ENCODE data around the gene MB. TPM values are rescaled to one million over a fixed set of nuclear protein-coding genes. Genes with fewer than 3 reads are reported as not detected.
A peak's percentile ranks its signal among the peaks of the same experiment; 100 is the strongest.
"Not testable (repeated sequence)": the region's sequence is repeated elsewhere in the genome, so short reads cannot be mapped to it uniquely, and the experiment has no call there.

MB gene
- total RNA-seq, 4 donors from 2014 or later = 2.2 to 23.4 (median 9.6) TPM

GRCh38 chr22:35624547-35624946 is 7.4 kb upstream of the MB start:
- WGBS, 2 donors = 90 to 95% methylated on average over 6 of the region's 6 CpGs
- H3K4me3 ChIP-seq (ENCODE audit: low read depth, poor library complexity, severe bottlenecking) = no peak overlapping the region
- DNase-seq (ENCODE audit: low spot score in 2 of 2) = no peak
- TF ChIP-seq POLR2A (IDR thresholded peaks at IDR 0.05) (no peak), CTCF (IDR thresholded peaks at IDR 0.05) (no peak)
- intact Hi-C loops (cut with DNase I; ENCODE audit: low total_unique reads) = no loop called here

GRCh38 chr22:35623885-35624284 is 6.8 kb upstream of the MB start:
- DNase-seq (ENCODE audit: low spot score in 2 of 2); intact Hi-C loops (cut with DNase I; ENCODE audit: low total_unique reads); H3K4me3 ChIP-seq (ENCODE audit: low read depth, poor library complexity, severe bottlenecking): not testable (repeated sequence)
- WGBS, 2 donors = 90 to 95% methylated on average over 5 of the region's 5 CpGs

- no peak for TF ChIP-seq POLR2A (IDR thresholded peaks at IDR 0.05)
- no peak for TF ChIP-seq CTCF (IDR thresholded peaks at IDR 0.05)
- H3K4me3 ChIP-seq (ENCODE audit: low read depth, poor library complexity, severe bottlenecking) = no peak overlapping the region
- 60 to 61% methylated on average over 9 of the region's 9 CpGs for WGBS, 2 donors
- intact Hi-C loops (cut with DNase I; ENCODE audit: low total_unique reads) = no loop called here
- peak; percentile 44 to 90 for DNase-seq (ENCODE audit: low spot score in 2 of 2)
These were observed 5.2 kb upstream of the MB start for GRCh38 chr22:35622191-35622913.

- intact Hi-C loops (cut with DNase I; ENCODE audit: low total_unique reads) = no loop called here
- 73 to 78% methylated on average over 6 of the region's 6 CpGs for WGBS, 2 donors
- H3K4me3 ChIP-seq (ENCODE audit: low read depth, poor library complexity, severe bottlenecking) = no peak overlapping the region
- TF ChIP-seq CTCF (IDR thresholded peaks at IDR 0.05) = no peak
- no peak for DNase-seq (ENCODE audit: low spot score in 2 of 2)
These were observed 4.3 kb upstream of the MB start for GRCh38 chr22:35621451-35621850.

GRCh38 chr22:35620624-35621251 is 3.6 kb upstream of the MB start:
- H3K4me3 ChIP-seq (ENCODE audit: low read depth, poor library complexity, severe bottlenecking) = no peak overlapping the region
- 76 to 82% methylated on average over 15 of the region's 15 CpGs for WGBS, 2 donors
- TF ChIP-seq CTCF (IDR thresholded peaks at IDR 0.05) (no peak), POLR2A (IDR thresholded peaks at IDR 0.05) (no peak)
- intact Hi-C loops (cut with DNase I; ENCODE audit: low total_unique reads) = no loop called here
- no peak for DNase-seq (ENCODE audit: low spot score in 2 of 2)

- 87 to 91% methylated on average over 13 of the region's 13 CpGs for WGBS, 2 donors
- DNase-seq (ENCODE audit: low spot score in 2 of 2) = no peak
- intact Hi-C loops (cut with DNase I; ENCODE audit: low total_unique reads) = no loop called here
- no peak overlapping the region for H3K4me3 ChIP-seq (ENCODE audit: low read depth, poor library complexity, severe bottlenecking)
- TF ChIP-seq POLR2A (IDR thresholded peaks at IDR 0.05) (no peak), CTCF (IDR thresholded peaks at IDR 0.05) (no peak)
These were observed 2.4 kb upstream of the MB start for GRCh38 chr22:35619336-35620094.

Data from lower leg skin (tissue), 4 donors.